Esophagus muscularis mucosa (tissue), 4 donors: ENCODE results near the gene DOCK10.

Experiments
- EP300 ChIP-seq: sonication (generic); formaldehyde crosslinking; IDR thresholded peaks from one replicate; pipeline ENCODE4 v1.6.1; 2017; ENCODE audit warnings: antibody characterized with exemption
- POLR2A ChIP-seq: fragments of 450-650 bp; IDR thresholded peaks from one replicate; pipeline ENCODE4 v1.6.1; 2017; ENCODE audit warnings: antibody characterized with exemption, moderate library complexity, mild to moderate bottlenecking, low read depth
- POLR2AphosphoS5 ChIP-seq, 2 donors: sonication (generic); formaldehyde crosslinking; IDR thresholded peaks; one replicate each; pipeline ENCODE4 v1.6.1; 2017; ENCODE audit warnings: antibody characterized with exemption in 2 of 2
- TF ChIP-seq, protein P1 (sequence below), 3 experiments: fragments of 200-600 bp in 2 of 3; fragments of 450-650 bp in 1 of 3; sonication (generic) in 2 of 3; IDR thresholded peaks; one replicate each; pipeline ENCODE4 v1.5.1; 2017 to 2019; ENCODE audit warnings: antibody characterized with exemption in 3 of 3, mild to moderate bottlenecking in 2 of 3, moderate library complexity in 1 of 3

DNA sequence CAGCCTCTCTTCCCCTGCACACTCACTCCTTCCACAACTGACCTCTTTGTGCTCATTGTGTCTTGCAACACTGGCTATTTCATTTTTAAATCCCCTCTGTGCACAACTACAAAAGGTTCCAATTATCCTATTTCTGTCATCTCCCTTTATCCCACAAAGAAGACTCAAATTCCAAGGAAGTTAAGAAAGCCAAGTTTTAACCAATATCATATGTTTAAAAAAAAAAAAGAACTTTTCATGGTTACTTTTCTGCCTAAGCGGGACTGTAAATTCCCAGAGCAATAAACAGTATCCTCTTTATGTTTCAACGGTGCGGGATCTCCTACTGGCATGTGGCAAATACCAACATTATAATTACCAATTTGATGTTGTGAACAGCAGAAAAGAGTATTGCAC is 83.8 kb downstream of the DOCK10 start:
- TF ChIP-seq, protein P1, sequence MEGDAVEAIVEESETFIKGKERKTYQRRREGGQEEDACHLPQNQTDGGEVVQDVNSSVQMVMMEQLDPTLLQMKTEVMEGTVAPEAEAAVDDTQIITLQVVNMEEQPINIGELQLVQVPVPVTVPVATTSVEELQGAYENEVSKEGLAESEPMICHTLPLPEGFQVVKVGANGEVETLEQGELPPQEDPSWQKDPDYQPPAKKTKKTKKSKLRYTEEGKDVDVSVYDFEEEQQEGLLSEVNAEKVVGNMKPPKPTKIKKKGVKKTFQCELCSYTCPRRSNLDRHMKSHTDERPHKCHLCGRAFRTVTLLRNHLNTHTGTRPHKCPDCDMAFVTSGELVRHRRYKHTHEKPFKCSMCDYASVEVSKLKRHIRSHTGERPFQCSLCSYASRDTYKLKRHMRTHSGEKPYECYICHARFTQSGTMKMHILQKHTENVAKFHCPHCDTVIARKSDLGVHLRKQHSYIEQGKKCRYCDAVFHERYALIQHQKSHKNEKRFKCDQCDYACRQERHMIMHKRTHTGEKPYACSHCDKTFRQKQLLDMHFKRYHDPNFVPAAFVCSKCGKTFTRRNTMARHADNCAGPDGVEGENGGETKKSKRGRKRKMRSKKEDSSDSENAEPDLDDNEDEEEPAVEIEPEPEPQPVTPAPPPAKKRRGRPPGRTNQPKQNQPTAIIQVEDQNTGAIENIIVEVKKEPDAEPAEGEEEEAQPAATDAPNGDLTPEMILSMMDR (IDR thresholded peaks at IDR 0.05): no peak
- TF ChIP-seq POLR2A (no peak), EP300 (no peak), POLR2AphosphoS5 (IDR thresholded peaks at IDR 0.05) (no peak)
